ENCODE data around the gene SLC7A8.

GRCh38 chr14:23126548-23127278 lies 56.7 kb downstream of the SLC7A8 start:
- no peak for TF ChIP-seq CTCF (IDR thresholded peaks at IDR 0.05; ENCODE audit: low read depth, low read length)
- TF ChIP-seq EZH2phosphoT487 (IDR thresholded peaks at IDR 0.05; ENCODE audit: low read depth) = no peak
